GM12865 (cell line): ENCODE results near the gene TBC1D22A.

Experiments used
- DNase-seq: peaks from one replicate; pipeline ENCODE4 v3.0.0; 2010; ENCODE audit warnings: low read depth
- H3K4me3 ChIP-seq: 2 replicates; pipeline ENCODE4 v1.5.1; 2011; ENCODE audit warnings: mild to moderate bottlenecking, low read depth, low read length, control low read depth
- CTCF ChIP-seq: IDR thresholded peaks from 2 replicates; pipeline ENCODE4 v1.5.1; 2011; ENCODE audit warnings: low read length, control low read depth, low read depth, inconsistent platforms; ENCODE audit not compliant: insufficient read depth; ENCODE audit errors: missing control alignments

Gene TBC1D22A

DNA sequence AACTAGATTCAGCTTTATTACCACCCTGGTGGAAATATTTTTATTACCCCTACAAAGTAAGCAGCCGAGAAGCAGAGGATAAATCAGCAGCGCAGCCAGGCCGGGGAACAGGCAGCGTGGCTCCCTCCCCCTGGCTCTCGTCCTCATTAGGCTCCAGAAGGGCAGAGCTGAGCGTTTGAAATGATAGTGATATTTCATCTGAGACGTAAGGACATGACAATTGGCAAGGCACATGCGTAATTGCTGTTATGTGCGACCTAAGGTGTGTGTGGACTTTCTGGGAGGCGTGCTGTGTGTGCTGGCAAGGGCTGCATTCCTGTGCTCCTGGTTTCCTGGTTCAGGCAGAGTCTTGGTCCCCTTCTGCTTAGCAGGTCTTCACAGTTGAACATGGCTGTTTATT lies 247.8 kb downstream of the TBC1D22A start:
- no peak overlapping the region for H3K4me3 ChIP-seq
- TF ChIP-seq CTCF: no peak
- DNase-seq: no peak

- no peak for DNase-seq
- no peak for TF ChIP-seq CTCF
- no peak overlapping the region for H3K4me3 ChIP-seq
Observed at GRCh38 chr22:47011131-47011858, 248.8 kb downstream of the TBC1D22A start.

DNA sequence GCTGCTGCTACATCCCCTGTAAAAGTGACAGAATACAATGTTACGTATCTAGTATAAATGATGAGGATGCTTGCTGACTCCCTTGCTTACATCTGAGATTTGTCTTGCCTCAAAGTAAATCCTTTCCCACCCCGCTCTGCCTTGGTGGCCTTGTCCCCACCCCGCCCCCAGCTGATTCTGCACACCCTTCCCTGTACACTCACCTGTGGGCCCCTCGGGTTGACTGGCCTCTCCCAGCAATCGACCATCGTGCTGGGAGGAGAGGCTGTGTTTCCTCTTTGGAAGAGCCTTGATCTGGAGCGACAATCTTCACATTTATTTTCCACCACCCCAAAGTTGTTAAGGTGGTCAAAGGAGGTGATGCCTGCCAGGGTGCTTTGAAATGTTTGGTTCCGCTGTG lies 249.4 kb downstream of the TBC1D22A start:
- H3K4me3 ChIP-seq: no peak overlapping the region
- TF ChIP-seq CTCF: no peak
- no peak for DNase-seq

DNA sequence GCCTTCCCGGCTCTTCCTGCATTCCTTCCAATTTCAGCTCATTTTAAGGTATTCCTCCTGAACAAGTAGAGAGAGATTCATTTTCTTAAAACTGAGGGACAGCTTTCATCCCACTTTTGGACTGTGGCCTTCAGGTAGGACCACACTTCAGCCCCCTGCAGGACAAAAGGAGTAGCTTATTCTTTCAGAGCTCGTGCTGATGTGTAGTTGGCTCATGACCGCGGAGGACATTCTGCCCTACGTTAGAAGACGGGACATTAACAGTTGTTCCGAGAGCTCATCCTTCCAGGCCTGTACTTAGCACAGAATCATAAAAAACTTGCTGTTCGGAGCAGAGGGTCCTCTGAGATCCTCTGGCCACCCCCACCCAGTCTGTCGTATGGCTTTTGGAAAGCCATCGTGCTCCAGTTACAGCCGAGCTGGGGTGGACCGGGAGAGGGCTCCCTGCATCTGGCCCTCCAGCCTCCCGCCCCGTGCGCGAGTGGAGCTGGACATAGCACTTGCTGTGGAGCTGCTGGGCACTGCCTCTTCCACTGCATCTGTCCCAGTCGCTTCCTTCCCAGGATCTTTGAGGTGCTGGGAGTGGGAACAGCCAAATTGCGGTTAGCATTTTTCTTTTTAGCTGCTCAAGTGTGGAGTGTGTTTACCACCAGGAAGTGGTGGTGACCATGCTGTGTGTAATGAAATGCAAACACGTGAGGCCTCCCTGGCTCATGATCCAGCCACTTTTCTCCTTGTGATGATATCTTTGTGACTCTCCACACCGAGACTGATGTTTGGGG lies 250.3 kb downstream of the TBC1D22A start:
- no peak for DNase-seq
- no peak overlapping the region for H3K4me3 ChIP-seq
- no peak for TF ChIP-seq CTCF

- no peak for TF ChIP-seq CTCF
- no peak for DNase-seq
- no peak overlapping the region for H3K4me3 ChIP-seq
Observed at GRCh38 chr22:47013861-47014635, 251.6 kb downstream of the TBC1D22A start.

DNA sequence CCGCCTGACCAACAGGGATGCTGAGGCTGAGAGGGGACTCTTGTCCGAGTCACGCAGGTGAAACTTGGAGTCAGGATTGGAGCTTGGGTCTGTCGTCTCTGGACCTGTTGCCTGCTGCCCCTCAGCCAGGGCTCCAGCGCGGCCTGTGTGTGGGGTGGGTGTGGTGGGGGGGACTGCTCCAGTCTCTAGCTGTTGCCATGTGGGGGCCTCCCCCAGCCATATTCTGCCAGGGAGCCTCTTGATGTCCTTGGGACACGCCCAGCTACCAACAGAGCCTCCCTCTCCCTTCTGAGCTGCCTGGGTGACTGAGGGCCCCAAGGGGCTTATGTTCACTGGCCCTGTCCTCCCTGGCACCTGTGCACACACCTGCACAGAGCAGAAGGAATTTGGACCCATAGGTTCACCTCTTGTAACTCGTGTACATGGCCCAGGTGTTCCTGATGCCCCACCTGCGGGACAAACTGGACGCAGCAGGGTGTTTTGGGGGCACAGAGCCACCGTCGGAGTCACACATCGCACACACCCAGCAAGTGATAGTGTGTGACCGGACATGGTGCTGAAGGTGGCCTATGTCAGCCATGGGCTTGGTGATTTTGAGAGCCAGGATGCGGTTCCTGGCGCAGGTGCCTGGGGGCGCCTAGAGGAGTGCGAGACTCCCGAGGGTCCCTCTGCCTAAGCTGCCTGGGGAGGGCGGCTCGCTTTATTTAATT lies 252.3 kb downstream of the TBC1D22A start:
- no peak for TF ChIP-seq CTCF
- H3K4me3 ChIP-seq: no peak overlapping the region
- DNase-seq: no peak
